A673 (cell line): ENCODE measurements around the gene LAMA3.

Experiments used
- EZH2 ChIP-seq: fragments of 200-600 bp; sonication (generic); IDR thresholded peaks from 2 replicates; pipeline ENCODE4 v1.6.1; 2017; ENCODE audit warnings: borderline replicate concordance, low read depth, mild to moderate bottlenecking, mixed read lengths, antibody characterized with exemption, low read length; ENCODE audit not compliant: poor library complexity, severe bottlenecking
- TF ChIP-seq, protein P1 (sequence below): fragments of 300-800, 200-600 bp; sonication (generic); conservative IDR thresholded peaks from 2 replicates; pipeline ENCODE4 v1.5.1; 2017; ENCODE audit warnings: low read depth, mild to moderate bottlenecking, antibody characterized with exemption, low read length, moderate library complexity, mixed read lengths

DNA sequence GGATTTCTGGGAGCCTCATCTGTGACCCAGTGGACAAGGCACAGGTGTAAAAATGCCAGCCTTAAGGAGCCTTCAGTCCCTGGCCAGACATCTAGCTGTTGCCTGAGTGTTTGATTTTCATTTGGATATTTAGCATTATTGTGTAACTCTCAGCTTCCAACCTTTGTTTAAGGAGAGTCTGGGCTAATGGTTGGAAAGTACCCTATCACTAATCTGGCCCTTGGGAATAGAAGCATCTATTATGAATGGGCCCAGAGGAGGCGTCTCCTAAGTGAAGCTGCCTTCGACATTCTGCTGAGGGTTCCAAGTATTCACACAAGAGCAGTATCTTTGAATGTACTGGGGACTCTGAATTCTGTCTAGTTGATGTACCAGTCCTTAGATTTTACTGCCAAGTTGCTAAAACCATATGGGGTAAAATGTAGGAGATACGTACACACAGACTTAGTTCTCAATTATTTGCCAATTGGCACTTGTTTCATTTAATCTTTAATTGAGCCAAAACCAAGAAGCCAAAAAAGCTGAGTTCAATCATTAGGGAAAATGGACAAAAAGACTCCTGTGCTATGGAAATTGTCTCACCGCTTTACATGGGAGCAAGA, 19.3 kb upstream of the LAMA3 start:
- no peak for TF ChIP-seq EZH2
- TF ChIP-seq, protein P1, sequence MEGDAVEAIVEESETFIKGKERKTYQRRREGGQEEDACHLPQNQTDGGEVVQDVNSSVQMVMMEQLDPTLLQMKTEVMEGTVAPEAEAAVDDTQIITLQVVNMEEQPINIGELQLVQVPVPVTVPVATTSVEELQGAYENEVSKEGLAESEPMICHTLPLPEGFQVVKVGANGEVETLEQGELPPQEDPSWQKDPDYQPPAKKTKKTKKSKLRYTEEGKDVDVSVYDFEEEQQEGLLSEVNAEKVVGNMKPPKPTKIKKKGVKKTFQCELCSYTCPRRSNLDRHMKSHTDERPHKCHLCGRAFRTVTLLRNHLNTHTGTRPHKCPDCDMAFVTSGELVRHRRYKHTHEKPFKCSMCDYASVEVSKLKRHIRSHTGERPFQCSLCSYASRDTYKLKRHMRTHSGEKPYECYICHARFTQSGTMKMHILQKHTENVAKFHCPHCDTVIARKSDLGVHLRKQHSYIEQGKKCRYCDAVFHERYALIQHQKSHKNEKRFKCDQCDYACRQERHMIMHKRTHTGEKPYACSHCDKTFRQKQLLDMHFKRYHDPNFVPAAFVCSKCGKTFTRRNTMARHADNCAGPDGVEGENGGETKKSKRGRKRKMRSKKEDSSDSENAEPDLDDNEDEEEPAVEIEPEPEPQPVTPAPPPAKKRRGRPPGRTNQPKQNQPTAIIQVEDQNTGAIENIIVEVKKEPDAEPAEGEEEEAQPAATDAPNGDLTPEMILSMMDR: no peak
